SU-DHL-6 (cell line): ENCODE measurements around the gene LXN.

ENCODE experiments used
- EZH2phosphoT487 ChIP-seq: fragments of 200-600 bp; sonication (generic), shearing (Covaris generic); conservative IDR thresholded peaks from 2 replicates; pipeline ENCODE4 v1.6.1; 2018; ENCODE audit warnings: mild to moderate bottlenecking, antibody characterized with exemption, low read length, moderate library complexity, mixed read lengths
- TF ChIP-seq, protein P1 (sequence below): fragments of 200-600 bp; sonication (generic); IDR thresholded peaks from one replicate; pipeline ENCODE4 v1.5.1; 2017; ENCODE audit warnings: antibody characterized with exemption, mild to moderate bottlenecking, low read length, moderate library complexity; ENCODE audit not compliant: insufficient read depth, poor library complexity, severe bottlenecking

DNA sequence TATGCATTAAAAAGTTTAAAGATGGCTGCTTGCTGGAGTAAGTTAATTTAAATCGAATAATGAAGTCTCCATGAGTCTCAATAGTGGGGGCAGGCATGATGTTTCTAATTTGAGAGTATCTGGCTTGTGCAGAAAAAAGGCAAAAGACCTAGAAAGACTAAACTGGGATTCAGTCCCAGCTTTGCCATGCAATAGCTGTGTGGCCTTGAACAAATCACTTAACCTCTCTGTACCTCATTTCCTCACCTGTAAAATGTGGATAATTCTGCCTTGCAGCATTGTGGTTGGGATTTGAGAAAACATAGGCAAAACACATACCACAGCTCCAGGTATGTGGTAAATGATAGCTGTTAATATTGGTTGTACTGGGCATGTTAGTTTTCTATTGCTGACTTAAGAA lies 8.6 kb downstream of the LXN start:
- TF ChIP-seq, protein P1, sequence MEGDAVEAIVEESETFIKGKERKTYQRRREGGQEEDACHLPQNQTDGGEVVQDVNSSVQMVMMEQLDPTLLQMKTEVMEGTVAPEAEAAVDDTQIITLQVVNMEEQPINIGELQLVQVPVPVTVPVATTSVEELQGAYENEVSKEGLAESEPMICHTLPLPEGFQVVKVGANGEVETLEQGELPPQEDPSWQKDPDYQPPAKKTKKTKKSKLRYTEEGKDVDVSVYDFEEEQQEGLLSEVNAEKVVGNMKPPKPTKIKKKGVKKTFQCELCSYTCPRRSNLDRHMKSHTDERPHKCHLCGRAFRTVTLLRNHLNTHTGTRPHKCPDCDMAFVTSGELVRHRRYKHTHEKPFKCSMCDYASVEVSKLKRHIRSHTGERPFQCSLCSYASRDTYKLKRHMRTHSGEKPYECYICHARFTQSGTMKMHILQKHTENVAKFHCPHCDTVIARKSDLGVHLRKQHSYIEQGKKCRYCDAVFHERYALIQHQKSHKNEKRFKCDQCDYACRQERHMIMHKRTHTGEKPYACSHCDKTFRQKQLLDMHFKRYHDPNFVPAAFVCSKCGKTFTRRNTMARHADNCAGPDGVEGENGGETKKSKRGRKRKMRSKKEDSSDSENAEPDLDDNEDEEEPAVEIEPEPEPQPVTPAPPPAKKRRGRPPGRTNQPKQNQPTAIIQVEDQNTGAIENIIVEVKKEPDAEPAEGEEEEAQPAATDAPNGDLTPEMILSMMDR, result no peak
- TF ChIP-seq EZH2phosphoT487, result no peak
